ENCODE data around the gene BEAN1.

Gene BEAN1

DNA sequence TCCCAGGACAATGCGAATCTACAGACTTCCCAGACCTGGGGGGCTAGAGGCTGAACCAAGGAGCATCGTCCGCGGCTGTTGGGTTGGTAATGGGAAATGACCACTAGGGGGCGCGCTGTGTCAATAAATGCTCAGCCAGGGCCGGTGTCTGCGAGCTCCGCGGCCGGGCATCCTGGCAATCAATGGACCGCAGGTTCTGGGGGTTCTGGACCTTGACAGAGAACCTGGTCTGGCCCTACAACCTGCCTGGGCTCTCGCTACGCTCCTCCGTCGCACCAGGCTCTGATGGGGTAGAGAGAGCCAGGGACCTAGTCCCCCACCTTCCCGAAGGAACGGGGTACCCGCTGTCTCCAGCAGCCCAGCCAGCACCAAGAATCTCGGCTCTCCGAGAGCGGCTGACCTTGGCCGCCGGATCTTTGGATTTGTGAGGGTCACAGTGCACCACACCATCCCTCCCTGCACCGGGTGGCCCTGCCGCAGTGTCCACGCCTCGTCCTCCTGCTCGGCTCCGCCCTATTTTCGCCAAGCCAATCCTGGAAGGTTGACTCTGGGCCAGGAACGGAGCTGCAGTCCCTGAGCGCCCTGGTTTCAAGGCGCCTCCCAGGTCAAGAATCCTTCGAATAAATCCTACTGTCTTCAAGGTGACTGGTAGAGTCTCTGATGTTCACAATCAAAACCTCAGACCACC, 20.4 kb upstream of the BEAN1 start:
- ChIA-PET CTCF (interaction anchor here (0.6 to 4.5 kb wide), 38 partner anchors 9 to 499 kb away, joined by 3 to 55 read pairs (median 4); partner anchors contain the start of gene CKLF), POLR2A (interaction anchor here (0.5 to 0.6 kb wide), 3 partner anchors 69 to 115 kb away, joined by 3 to 5 read pairs (median 3); no protein-coding TSS in a partner anchor)
- Histone ChIP-seq H3K36me3 (ENCODE audit: control insufficient read depth in 2 of 2, insufficient read depth in 1 of 2, low read length in 2 of 2) (no peaks in the 10 kb centered on the region), H3K4me1 (ENCODE audit: control insufficient read depth, insufficient read depth, low read length) (no peaks in the 10 kb centered on the region; the same call in 1 of the 2 replicates), H3K9me3 (ENCODE audit: control insufficient read depth, insufficient read depth, low read depth, low read length) (no peaks in the 10 kb centered on the region), H3K27ac (ENCODE audit: extremely low read depth, low read depth, low read length) (no peak overlapping the region), H3K4me3 (ENCODE audit: low read depth, low read length) (peak overlapping the region; percentile 51)
- TF ChIP-seq ZNF404 (tag by site-specific recombination; IDR thresholded peaks at IDR 0.05) (no peak), ZBTB20 (tag by site-specific recombination; IDR thresholded peaks at IDR 0.05) (0 out of 2 replicates have a peak, but pooled peaks have one; percentile 14), ZNF174 (tag by site-specific recombination; IDR thresholded peaks at IDR 0.05) (no peak), ZNF571 (tag by site-specific recombination; IDR thresholded peaks at IDR 0.05) (no peak), RBAK (tag by site-specific recombination; IDR thresholded peaks at IDR 0.05) (no peak), ZNF664 (tag by site-specific recombination; IDR thresholded peaks at IDR 0.05) (no peak), ZNF777 (tag by site-specific recombination; IDR thresholded peaks at IDR 0.05; ENCODE audit: borderline replicate concordance) (peak; percentile 33; the same call in 1 of the 2 replicates), ZNF510 (tag by site-specific recombination; IDR thresholded peaks at IDR 0.05; ENCODE audit: insufficient replicate concordance) (no peak), ZNF391 (tag by site-specific recombination; IDR thresholded peaks at IDR 0.05; ENCODE audit: borderline replicate concordance, low read depth) (no peak), KLF16 (tag by site-specific recombination; IDR thresholded peaks at IDR 0.05) (peak; percentile 42; the same call in 1 of the 2 replicates), ZBTB1 (tag by site-specific recombination; IDR thresholded peaks at IDR 0.05) (no peak), ZSCAN30 (tag by site-specific recombination; IDR thresholded peaks at IDR 0.05) (peak; percentile 39; the same call in 1 of the 2 replicates), ZNF2 (tag by site-specific recombination; IDR thresholded peaks at IDR 0.05) (peak; percentile 47; the same call in 1 of the 2 replicates), MYNN (tag by site-specific recombination; IDR thresholded peaks at IDR 0.05; ENCODE audit: borderline replicate concordance) (no peak), SP3 (tag by site-specific recombination; IDR thresholded peaks at IDR 0.05) (0 out of 2 replicates have a peak, but pooled peaks have one; percentile 19), ZNF791 (tag by site-specific recombination; IDR thresholded peaks at IDR 0.05) (no peak), ZNF585B (tag by site-specific recombination; IDR thresholded peaks at IDR 0.05) (no peak), ZNF549 (tag by site-specific recombination; IDR thresholded peaks at IDR 0.05) (no peak), ZNF654 (tag by site-specific recombination; IDR thresholded peaks at IDR 0.05; ENCODE audit: low read depth) (peak; percentile 91), ZNF324 (tag by site-specific recombination; IDR thresholded peaks at IDR 0.05) (no peak), REPIN1 (tag by site-specific recombination; IDR thresholded peaks at IDR 0.05; ENCODE audit: low read depth) (0 out of 2 replicates have a peak, but pooled peaks have one; percentile 45), ZNF660 (tag by site-specific recombination; IDR thresholded peaks at IDR 0.05) (peak; percentile 100), ZNF394 (tag by site-specific recombination; IDR thresholded peaks at IDR 0.05; ENCODE audit: borderline replicate concordance) (no peak), ZNF266 (tag by site-specific recombination; IDR thresholded peaks at IDR 0.05; ENCODE audit: low read depth) (no peak), HOXA7 (CRISPR knock-in tag; IDR thresholded peaks at IDR 0.05; ENCODE audit: borderline replicate concordance) (no peak), ZBTB17 (tag by site-specific recombination; IDR thresholded peaks at IDR 0.05) (peak; percentile 82)
- TF ChIP-seq, protein P1, sequence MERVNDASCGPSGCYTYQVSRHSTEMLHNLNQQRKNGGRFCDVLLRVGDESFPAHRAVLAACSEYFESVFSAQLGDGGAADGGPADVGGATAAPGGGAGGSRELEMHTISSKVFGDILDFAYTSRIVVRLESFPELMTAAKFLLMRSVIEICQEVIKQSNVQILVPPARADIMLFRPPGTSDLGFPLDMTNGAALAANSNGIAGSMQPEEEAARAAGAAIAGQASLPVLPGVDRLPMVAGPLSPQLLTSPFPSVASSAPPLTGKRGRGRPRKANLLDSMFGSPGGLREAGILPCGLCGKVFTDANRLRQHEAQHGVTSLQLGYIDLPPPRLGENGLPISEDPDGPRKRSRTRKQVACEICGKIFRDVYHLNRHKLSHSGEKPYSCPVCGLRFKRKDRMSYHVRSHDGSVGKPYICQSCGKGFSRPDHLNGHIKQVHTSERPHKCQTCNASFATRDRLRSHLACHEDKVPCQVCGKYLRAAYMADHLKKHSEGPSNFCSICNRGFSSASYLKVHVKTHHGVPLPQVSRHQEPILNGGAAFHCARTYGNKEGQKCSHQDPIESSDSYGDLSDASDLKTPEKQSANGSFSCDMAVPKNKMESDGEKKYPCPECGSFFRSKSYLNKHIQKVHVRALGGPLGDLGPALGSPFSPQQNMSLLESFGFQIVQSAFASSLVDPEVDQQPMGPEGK (tag by site-specific recombination; IDR thresholded peaks at IDR 0.05) = peak; percentile 30; the same call in 1 of the 2 replicates
- TF ChIP-seq, protein P2, sequence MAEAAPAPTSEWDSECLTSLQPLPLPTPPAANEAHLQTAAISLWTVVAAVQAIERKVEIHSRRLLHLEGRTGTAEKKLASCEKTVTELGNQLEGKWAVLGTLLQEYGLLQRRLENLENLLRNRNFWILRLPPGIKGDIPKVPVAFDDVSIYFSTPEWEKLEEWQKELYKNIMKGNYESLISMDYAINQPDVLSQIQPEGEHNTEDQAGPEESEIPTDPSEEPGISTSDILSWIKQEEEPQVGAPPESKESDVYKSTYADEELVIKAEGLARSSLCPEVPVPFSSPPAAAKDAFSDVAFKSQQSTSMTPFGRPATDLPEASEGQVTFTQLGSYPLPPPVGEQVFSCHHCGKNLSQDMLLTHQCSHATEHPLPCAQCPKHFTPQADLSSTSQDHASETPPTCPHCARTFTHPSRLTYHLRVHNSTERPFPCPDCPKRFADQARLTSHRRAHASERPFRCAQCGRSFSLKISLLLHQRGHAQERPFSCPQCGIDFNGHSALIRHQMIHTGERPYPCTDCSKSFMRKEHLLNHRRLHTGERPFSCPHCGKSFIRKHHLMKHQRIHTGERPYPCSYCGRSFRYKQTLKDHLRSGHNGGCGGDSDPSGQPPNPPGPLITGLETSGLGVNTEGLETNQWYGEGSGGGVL (tag by site-specific recombination; IDR thresholded peaks at IDR 0.05) = no peak; the same call in none of the 2 replicates
- TF ChIP-seq, protein P3, sequence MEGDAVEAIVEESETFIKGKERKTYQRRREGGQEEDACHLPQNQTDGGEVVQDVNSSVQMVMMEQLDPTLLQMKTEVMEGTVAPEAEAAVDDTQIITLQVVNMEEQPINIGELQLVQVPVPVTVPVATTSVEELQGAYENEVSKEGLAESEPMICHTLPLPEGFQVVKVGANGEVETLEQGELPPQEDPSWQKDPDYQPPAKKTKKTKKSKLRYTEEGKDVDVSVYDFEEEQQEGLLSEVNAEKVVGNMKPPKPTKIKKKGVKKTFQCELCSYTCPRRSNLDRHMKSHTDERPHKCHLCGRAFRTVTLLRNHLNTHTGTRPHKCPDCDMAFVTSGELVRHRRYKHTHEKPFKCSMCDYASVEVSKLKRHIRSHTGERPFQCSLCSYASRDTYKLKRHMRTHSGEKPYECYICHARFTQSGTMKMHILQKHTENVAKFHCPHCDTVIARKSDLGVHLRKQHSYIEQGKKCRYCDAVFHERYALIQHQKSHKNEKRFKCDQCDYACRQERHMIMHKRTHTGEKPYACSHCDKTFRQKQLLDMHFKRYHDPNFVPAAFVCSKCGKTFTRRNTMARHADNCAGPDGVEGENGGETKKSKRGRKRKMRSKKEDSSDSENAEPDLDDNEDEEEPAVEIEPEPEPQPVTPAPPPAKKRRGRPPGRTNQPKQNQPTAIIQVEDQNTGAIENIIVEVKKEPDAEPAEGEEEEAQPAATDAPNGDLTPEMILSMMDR (tag by site-specific recombination; IDR thresholded peaks at IDR 0.05) = peak; percentile 93
- TF ChIP-seq, protein P4, sequence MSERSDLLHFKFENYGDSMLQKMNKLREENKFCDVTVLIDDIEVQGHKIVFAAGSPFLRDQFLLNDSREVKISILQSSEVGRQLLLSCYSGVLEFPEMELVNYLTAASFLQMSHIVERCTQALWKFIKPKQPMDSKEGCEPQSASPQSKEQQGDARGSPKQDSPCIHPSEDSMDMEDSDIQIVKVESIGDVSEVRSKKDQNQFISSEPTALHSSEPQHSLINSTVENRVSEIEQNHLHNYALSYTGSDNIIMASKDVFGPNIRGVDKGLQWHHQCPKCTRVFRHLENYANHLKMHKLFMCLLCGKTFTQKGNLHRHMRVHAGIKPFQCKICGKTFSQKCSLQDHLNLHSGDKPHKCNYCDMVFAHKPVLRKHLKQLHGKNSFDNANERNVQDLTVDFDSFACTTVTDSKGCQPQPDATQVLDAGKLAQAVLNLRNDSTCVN (tag by site-specific recombination; optimal IDR thresholded peaks at IDR 0.05) = peak; percentile 14
- TF ChIP-seq, protein P5, sequence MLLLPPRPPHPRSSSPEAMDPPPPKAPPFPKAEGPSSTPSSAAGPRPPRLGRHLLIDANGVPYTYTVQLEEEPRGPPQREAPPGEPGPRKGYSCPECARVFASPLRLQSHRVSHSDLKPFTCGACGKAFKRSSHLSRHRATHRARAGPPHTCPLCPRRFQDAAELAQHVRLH (tag by site-specific recombination; IDR thresholded peaks at IDR 0.05) = no peak

All from HEK293 (cell line).